HEK293 (cell line): ENCODE data around the gene CA6.

ENCODE experiments used
- CTCF ChIA-PET: fragments of 350-600 bp; formaldehyde crosslinking; extraction: SDS; loops from one replicate; lab custom pipeline; 2021; ENCODE audit warnings: antibody characterized with exemption; lab: Yijun Ruan, JAX
- POLR2A ChIA-PET: fragments of 300-600 bp; formaldehyde crosslinking; extraction: SDS; loops from one replicate; lab custom pipeline; 2020; ENCODE audit warnings: antibody characterized with exemption, inconsistent platforms; lab: Yijun Ruan, JAX
- H3K27ac ChIP-seq: fragments of 200-500 bp; sonication (Bioruptor generic); 2 replicates; pipeline ENCODE4 v1.5.1; 2014; ENCODE audit warnings: low read depth, low read length, control low read depth, inconsistent platforms; ENCODE audit errors: extremely low read depth
- H3K36me3 ChIP-seq, 2 experiments: fragments of 200-500 bp in 1 of 2; sonication (Bioruptor generic) in 1 of 2; 1 replicate in 1 of 2; 2 replicates in 1 of 2; pipeline ENCODE4 v1.5.1; 2014 to 2017; ENCODE audit warnings: inconsistent platforms in 2 of 2, low read length in 2 of 2; ENCODE audit not compliant: control insufficient read depth in 2 of 2, insufficient read depth in 1 of 2
- H3K4me1 ChIP-seq: fragments of 200-500 bp; sonication (Bioruptor generic); 2 replicates; pipeline ENCODE4 v1.5.1; 2014; ENCODE audit warnings: mild to moderate bottlenecking, low read length, inconsistent platforms; ENCODE audit not compliant: control insufficient read depth, insufficient read depth
- H3K4me3 ChIP-seq: 2 replicates; pipeline ENCODE4 v1.5.1; 2011; ENCODE audit warnings: low read depth, mild to moderate bottlenecking, control low read depth, low read length, moderate library complexity
- H3K9me3 ChIP-seq: fragments of 200-500 bp; sonication (Bioruptor generic); 2 replicates; pipeline ENCODE4 v1.5.1; 2014; ENCODE audit warnings: low read depth, low read length, inconsistent platforms; ENCODE audit not compliant: control insufficient read depth, insufficient read depth
- GLIS1 ChIP-seq: fragments of 450-650 bp; formaldehyde crosslinking; IDR thresholded peaks from 2 replicates; pipeline ENCODE4 v1.5.1; 2016; ENCODE audit warnings: missing biosample characterization, missing genetic modification characterization
- INSM2 ChIP-seq: fragments of 450-650 bp; formaldehyde crosslinking; IDR thresholded peaks from 2 replicates; pipeline ENCODE4 v1.5.1; 2016; ENCODE audit warnings: missing biosample characterization, missing genetic modification characterization
- SALL2 ChIP-seq: fragments of 450-650 bp; formaldehyde crosslinking; IDR thresholded peaks from 2 replicates; pipeline ENCODE4 v1.5.0; 2017; ENCODE audit warnings: missing biosample characterization, mild to moderate bottlenecking, missing genetic modification characterization, borderline replicate concordance
- ZBTB21 ChIP-seq: fragments of 450-650 bp; formaldehyde crosslinking; IDR thresholded peaks from 2 replicates; pipeline ENCODE4 v1.5.1; 2017; ENCODE audit warnings: missing biosample characterization, missing genetic modification characterization
- ZNF10 ChIP-seq: fragments of 450-650 bp; formaldehyde crosslinking; IDR thresholded peaks from 2 replicates; pipeline ENCODE4 v1.5.1; 2017; ENCODE audit warnings: missing biosample characterization, missing genetic modification characterization
- ZNF133 ChIP-seq: fragments of 450-650 bp; formaldehyde crosslinking; IDR thresholded peaks from 2 replicates; pipeline ENCODE4 v1.5.1; 2016; ENCODE audit warnings: missing biosample characterization, missing genetic modification characterization
- ZNF341 ChIP-seq: fragments of 450-650 bp; formaldehyde crosslinking; IDR thresholded peaks from 2 replicates; pipeline ENCODE4; 2016; ENCODE audit warnings: low read depth, missing biosample characterization, missing genetic modification characterization
- ZNF391 ChIP-seq: fragments of 450-650 bp; formaldehyde crosslinking; IDR thresholded peaks from 2 replicates; pipeline ENCODE4 v1.5.1; 2016; ENCODE audit warnings: low read depth, missing biosample characterization, missing genetic modification characterization, borderline replicate concordance
- ZNF449 ChIP-seq: fragments of 450-650 bp; formaldehyde crosslinking; IDR thresholded peaks from 2 replicates; pipeline ENCODE4 v1.5.1; 2017; ENCODE audit warnings: missing biosample characterization, mild to moderate bottlenecking, missing genetic modification characterization, moderate library complexity
- ZNF529 ChIP-seq: fragments of 450-650 bp; formaldehyde crosslinking; IDR thresholded peaks from 2 replicates; pipeline ENCODE4 v1.5.1; 2017; ENCODE audit warnings: missing genetic modification characterization, missing biosample characterization; ENCODE audit not compliant: insufficient replicate concordance
- ZNF530 ChIP-seq: fragments of 450-650 bp; formaldehyde crosslinking; IDR thresholded peaks from 2 replicates; pipeline ENCODE4 v1.5.1; 2016; ENCODE audit warnings: low read depth, missing biosample characterization, missing genetic modification characterization
- ZNF747 ChIP-seq: fragments of 450-650 bp; formaldehyde crosslinking; IDR thresholded peaks from 2 replicates; pipeline ENCODE4 v1.5.1; 2016; ENCODE audit warnings: missing biosample characterization, missing genetic modification characterization
- ZNF837 ChIP-seq: fragments of 450-650 bp; formaldehyde crosslinking; IDR thresholded peaks from 2 replicates; pipeline ENCODE4 v1.5.1; 2016; ENCODE audit warnings: missing biosample characterization, missing genetic modification characterization
- ZSCAN23 ChIP-seq: fragments of 450-650 bp; formaldehyde crosslinking; IDR thresholded peaks from 2 replicates; pipeline ENCODE4 v1.5.1; 2016; ENCODE audit warnings: missing biosample characterization, missing genetic modification characterization
- TF ChIP-seq, protein P1 (sequence below): fragments of 450-650 bp; formaldehyde crosslinking; IDR thresholded peaks from 2 replicates; pipeline ENCODE4 v1.5.1; 2016; ENCODE audit warnings: missing biosample characterization, missing genetic modification characterization
- TF ChIP-seq, protein P2 (sequence below): fragments of 450-650 bp; formaldehyde crosslinking; IDR thresholded peaks from 2 replicates; pipeline ENCODE4 v1.5.1; 2016; ENCODE audit warnings: missing biosample characterization, missing genetic modification characterization

CA6 gene

DNA sequence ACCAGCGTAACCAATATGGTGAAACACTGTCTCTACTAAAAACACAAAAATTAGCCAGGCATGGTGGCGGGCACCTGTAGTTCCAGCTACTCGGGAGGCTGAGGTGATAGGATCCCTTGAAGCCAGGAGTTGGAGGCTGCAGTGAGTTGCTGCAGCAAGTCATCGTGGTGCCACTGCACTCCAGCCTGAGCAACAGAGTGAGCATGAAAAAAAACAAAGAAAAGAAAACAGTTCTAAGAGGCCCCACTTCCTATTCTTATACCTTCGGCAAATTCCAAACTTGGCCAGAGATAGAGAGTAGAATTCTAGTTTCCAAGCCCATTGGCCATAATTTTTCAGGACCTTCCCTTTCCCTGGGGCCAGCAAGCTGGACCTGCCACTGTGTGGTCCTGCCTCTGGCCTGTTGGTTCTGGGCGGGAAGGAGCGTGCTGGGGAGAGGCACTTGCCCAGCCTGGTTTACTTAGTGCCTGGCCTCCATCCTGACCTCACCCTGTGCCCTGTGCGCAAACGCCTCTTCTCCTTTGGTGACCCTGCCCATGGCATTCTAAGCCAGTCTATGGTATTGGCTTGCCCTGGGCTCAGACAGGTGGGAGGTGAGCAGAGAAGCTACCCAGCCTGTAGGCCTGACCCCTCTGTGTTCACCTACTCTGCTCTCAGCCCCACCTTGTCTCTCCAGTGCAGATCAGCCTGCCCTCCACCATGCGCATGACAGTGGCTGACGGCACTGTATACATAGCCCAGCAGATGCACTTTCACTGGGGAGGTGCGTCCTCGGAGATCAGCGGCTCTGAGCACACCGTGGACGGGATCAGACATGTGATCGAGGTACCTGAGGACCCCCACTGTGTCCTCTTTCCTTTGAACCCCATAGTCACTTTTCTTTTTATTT lies 11.0 kb downstream of the CA6 start:
- Histone ChIP-seq H3K4me1 (no peaks in the 10 kb centered on the region), H3K9me3 (no peaks in the 10 kb centered on the region), H3K27ac (no peak overlapping the region), H3K4me3 (no peak overlapping the region), H3K36me3 (no peaks in the 10 kb centered on the region)
- POLR2A ChIA-PET = no interaction called here
- CTCF ChIA-PET = no interaction called here
- TF ChIP-seq ZNF133 = no peak
- no peak for TF ChIP-seq GLIS1 (tag by site-specific recombination)
- TF ChIP-seq ZNF449 = peak; percentile 32; the same call in 1 of the 2 replicates
- no peak for TF ChIP-seq SALL2
- TF ChIP-seq ZNF10 (tag by site-specific recombination) = no peak
- TF ChIP-seq ZNF530 (tag by site-specific recombination) = no peak
- TF ChIP-seq ZBTB21 (tag by site-specific recombination) = no peak

DNA sequence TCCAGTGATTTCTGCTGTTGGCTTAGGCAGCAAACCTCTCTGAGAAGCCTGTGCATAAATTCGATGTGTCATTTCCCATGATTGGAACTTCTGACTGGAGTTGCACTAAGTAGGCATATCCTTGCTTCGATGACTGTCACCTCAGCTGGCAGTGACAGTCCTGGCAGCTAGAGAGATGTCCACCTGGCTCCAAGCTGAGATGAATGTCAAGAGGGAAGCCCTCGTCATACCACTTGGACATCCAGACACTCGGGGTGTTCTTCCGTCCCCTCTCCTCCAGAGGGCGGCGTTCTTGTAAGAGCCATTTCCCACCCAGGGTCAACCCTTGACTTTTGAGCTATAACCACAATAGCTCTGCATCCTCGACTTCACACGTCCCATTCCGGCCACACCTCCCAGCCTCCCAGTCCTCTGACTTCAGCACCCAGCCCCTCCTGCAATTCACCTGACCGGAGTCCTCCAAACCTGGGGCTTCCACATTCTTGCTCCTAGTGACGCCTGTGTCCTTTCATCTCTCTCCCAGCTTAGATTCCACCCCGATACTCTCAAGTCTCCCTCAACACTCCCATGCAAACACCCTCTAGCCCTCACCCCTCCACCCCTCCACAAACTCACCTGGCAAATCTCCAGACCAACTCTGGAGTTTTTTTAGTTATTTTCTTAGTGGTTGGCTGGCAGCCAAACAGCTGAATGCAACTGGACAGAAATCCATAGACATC lies 17.3 kb downstream of the CA6 start:
- no peaks in the 10 kb centered on the region for H3K36me3 ChIP-seq
- H3K4me1 ChIP-seq = no peaks in the 10 kb centered on the region
- H3K9me3 ChIP-seq = no peaks in the 10 kb centered on the region
- H3K4me3 ChIP-seq = no peak overlapping the region
- TF ChIP-seq ZNF747 (tag by site-specific recombination) (no peak), ZNF391 (tag by site-specific recombination) (no peak), ZNF341 (tag by site-specific recombination) (peak; percentile 70), ZNF837 (tag by site-specific recombination) (no peak), INSM2 (tag by site-specific recombination) (no peak), ZNF529 (no peak), GLIS1 (tag by site-specific recombination) (peak; percentile 33), ZSCAN23 (tag by site-specific recombination) (no peak)
- TF ChIP-seq, protein P1, sequence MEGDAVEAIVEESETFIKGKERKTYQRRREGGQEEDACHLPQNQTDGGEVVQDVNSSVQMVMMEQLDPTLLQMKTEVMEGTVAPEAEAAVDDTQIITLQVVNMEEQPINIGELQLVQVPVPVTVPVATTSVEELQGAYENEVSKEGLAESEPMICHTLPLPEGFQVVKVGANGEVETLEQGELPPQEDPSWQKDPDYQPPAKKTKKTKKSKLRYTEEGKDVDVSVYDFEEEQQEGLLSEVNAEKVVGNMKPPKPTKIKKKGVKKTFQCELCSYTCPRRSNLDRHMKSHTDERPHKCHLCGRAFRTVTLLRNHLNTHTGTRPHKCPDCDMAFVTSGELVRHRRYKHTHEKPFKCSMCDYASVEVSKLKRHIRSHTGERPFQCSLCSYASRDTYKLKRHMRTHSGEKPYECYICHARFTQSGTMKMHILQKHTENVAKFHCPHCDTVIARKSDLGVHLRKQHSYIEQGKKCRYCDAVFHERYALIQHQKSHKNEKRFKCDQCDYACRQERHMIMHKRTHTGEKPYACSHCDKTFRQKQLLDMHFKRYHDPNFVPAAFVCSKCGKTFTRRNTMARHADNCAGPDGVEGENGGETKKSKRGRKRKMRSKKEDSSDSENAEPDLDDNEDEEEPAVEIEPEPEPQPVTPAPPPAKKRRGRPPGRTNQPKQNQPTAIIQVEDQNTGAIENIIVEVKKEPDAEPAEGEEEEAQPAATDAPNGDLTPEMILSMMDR (tag by site-specific recombination) = peak; percentile 38; the same call in 1 of the 2 replicates
- TF ChIP-seq, protein P2, sequence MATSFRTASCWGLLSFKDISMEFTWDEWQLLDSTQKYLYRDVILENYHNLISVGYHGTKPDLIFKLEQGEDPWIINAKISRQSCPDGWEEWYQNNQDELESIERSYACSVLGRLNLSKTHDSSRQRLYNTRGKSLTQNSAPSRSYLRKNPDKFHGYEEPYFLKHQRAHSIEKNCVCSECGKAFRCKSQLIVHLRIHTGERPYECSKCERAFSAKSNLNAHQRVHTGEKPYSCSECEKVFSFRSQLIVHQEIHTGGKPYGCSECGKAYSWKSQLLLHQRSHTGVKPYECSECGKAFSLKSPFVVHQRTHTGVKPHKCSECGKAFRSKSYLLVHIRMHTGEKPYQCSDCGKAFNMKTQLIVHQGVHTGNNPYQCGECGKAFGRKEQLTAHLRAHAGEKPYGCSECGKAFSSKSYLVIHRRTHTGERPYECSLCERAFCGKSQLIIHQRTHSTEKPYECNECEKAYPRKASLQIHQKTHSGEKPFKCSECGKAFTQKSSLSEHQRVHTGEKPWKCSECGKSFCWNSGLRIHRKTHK (tag by site-specific recombination) = peak; percentile 25; the same call in 1 of the 2 replicates
- TF ChIP-seq, all 188 proteins: peak for 4
- ChIA-PET POLR2A (interaction anchor here (0.5 kb wide), 2 partner anchors 50 to 108 kb away, joined by 3 read pairs; no protein-coding TSS in a partner anchor), CTCF (interaction anchor here (0.5 to 3.3 kb wide), 27 partner anchors 8 to 742 kb away, joined by 3 to 44 read pairs (median 4); no protein-coding TSS in a partner anchor)
- H3K27ac ChIP-seq = no peak overlapping the region
